ENCODE measurements around the gene ADH1B. TPM values are rescaled to one million over a fixed set of nuclear protein-coding genes. Genes with fewer than 3 reads are reported as not detected.
"Not testable (repeated sequence)": the region's sequence is repeated elsewhere in the genome, so short reads cannot be mapped to it uniquely, and the experiment has no call there.

ADH1B gene
- polyA plus RNA-seq, 1 experiment: 0.04 TPM

DNA sequence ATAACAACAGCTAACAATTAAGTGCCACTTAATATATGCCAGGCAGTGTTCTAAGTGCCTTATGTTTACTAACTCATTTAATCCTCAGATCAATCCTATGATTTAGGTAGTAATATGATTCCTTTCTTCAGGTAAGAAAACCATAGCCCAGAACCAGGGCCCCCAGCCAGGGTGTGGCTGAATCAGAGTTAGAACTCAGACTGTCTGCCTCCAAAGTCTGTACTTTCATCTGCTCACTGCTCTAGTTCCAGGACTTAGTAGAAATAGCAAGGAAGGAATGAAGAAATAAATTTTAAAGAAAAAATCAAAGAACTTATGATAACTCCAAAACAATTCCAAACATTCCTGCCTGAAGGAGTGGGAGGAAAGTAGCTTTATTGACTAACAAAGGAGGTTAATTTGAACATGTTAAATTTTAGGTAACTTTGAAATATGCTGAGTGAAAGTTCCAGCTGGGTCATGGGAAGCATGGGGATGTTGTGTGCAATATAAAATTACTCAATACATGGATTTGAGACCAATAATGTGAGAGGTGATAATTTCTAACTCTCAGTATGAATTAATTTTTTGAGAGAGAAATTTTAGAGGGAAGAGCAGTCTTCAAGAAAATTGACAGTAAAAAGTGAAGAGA is 40.2 kb upstream of the ADH1B start:
- ChIA-PET CTCF (interaction anchor here (0.9 to 1.1 kb wide), 3 partner anchors 8 to 23 kb away, joined by 3 read pairs; no protein-coding TSS in a partner anchor), POLR2A (no interaction called here)
- TF ChIP-seq, protein P1, sequence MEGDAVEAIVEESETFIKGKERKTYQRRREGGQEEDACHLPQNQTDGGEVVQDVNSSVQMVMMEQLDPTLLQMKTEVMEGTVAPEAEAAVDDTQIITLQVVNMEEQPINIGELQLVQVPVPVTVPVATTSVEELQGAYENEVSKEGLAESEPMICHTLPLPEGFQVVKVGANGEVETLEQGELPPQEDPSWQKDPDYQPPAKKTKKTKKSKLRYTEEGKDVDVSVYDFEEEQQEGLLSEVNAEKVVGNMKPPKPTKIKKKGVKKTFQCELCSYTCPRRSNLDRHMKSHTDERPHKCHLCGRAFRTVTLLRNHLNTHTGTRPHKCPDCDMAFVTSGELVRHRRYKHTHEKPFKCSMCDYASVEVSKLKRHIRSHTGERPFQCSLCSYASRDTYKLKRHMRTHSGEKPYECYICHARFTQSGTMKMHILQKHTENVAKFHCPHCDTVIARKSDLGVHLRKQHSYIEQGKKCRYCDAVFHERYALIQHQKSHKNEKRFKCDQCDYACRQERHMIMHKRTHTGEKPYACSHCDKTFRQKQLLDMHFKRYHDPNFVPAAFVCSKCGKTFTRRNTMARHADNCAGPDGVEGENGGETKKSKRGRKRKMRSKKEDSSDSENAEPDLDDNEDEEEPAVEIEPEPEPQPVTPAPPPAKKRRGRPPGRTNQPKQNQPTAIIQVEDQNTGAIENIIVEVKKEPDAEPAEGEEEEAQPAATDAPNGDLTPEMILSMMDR (IDR thresholded peaks at IDR 0.05; ENCODE audit: insufficient read depth, low read depth, low read length): no peak
- no peaks in the 10 kb centered on the region for H3K36me3 ChIP-seq (ENCODE audit: control insufficient read depth, insufficient read depth, low read length)
- DNase-seq (ENCODE audit: low read depth): no peak
- no peak overlapping the region for H3K4me3 ChIP-seq (ENCODE audit: low read depth, low read length)
- H3K27me3 ChIP-seq (ENCODE audit: control insufficient read depth, insufficient read depth, low read length): no peaks in the 10 kb centered on the region

DNA sequence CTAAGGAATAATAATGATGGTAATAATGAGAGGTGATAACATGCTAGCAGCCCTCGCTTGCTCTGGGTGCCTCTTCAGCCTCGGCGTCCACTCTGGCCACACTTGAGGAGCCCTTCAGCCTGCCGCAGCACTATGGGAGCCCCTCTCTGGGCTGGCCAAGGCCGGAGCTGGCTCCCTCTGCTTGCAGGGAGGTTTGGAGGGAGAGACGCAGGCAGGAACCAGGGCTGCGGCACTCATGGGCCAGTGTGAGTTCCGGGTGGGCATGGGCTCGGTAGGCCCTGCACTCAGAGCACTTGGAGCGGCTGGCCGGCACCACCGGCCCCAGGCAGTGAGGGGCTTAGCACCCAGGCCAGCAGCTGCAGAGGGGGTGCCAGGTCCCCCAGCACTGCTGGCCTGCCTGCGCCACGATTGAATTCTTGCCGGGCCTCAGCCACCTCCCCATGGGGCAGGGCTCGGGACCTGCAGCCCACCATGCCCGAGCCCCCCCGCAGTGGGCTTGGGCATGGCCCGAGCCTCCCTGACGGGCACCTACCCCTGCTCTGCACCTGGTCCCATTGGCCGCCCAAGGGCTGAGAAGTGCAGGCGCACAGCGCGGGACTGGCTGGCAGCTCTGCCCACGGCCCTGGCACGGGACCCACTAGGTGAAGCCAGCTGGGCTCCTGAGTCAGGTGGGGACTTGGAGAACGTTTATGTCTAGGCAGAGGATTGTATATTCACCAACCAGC is 38.4 kb upstream of the ADH1B start:
- Histone ChIP-seq H3K36me3 (ENCODE audit: control insufficient read depth, insufficient read depth, low read length) (no peaks in the 10 kb centered on the region), H3K4me3 (ENCODE audit: low read depth, low read length) (no peak overlapping the region), H3K27me3 (ENCODE audit: control insufficient read depth, insufficient read depth, low read length) (no peaks in the 10 kb centered on the region)
- ChIA-PET CTCF (interaction anchor here (0.6 kb wide), 1 partner anchor 27 kb away, joined by 4 read pairs; no protein-coding TSS in a partner anchor), POLR2A (no interaction called here)
- DNase-seq (ENCODE audit: low read depth): no peak
- TF ChIP-seq, protein P1 (IDR thresholded peaks at IDR 0.05; ENCODE audit: insufficient read depth, low read depth, low read length): no peak

DNA sequence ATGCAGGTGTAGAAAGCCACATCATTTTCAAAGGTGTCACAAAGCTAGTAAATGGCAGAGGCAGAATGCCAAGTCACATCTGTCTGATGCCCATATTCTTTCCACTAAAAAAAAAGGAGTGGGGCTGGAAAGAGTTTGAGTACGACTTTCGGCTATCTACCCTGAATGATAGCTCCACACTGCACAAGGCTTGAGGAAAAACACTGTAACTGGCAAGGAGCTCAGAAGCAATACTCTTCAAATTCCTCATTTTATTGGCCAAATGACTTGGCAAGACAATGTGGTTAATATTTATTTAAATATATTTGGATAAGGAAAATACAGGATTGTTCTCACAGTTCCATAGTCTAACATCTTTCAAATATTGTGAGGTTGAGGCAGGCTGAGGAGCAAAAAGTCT is 36.7 kb upstream of the ADH1B start:
- TF ChIP-seq, protein P1 (IDR thresholded peaks at IDR 0.05; ENCODE audit: insufficient read depth, low read depth, low read length): no peak
- Histone ChIP-seq H3K4me3 (ENCODE audit: low read depth, low read length) (no peak overlapping the region), H3K36me3 (ENCODE audit: control insufficient read depth, insufficient read depth, low read length) (no peaks in the 10 kb centered on the region), H3K27me3 (ENCODE audit: control insufficient read depth, insufficient read depth, low read length) (no peaks in the 10 kb centered on the region)
- CTCF ChIA-PET: interaction anchor here (0.8 to 1.1 kb wide), 2 partner anchors 25 to 46 kb away, joined by 3 read pairs; no protein-coding TSS in a partner anchor
- no peak for DNase-seq (ENCODE audit: low read depth)
- POLR2A ChIA-PET: no interaction called here

DNA sequence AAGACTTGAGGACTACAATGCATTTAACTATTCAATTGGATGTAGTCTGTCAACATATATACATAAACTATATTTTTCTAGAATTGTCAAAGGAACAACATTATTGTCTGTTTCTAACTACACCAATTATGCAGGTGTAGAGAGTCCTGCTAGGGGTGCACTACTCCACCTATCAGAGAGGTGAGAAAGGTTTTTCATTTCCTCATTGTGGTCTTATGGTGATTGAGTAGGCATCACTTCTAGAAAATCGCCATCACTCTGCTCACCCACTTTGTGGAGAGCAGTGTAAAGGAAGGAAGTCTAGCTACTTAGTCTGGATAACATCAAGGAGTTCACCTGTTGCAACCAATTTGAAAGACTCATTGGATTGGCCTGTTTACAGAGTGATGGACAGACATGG is 35.8 kb upstream of the ADH1B start:
- no peaks in the 10 kb centered on the region for H3K27me3 ChIP-seq (ENCODE audit: control insufficient read depth, insufficient read depth, low read length)
- DNase-seq (ENCODE audit: low read depth): no peak
- H3K4me3 ChIP-seq (ENCODE audit: low read depth, low read length): no peak overlapping the region
- POLR2A ChIA-PET: no interaction called here
- no peaks in the 10 kb centered on the region for H3K36me3 ChIP-seq (ENCODE audit: control insufficient read depth, insufficient read depth, low read length)
- TF ChIP-seq, protein P1 (IDR thresholded peaks at IDR 0.05; ENCODE audit: insufficient read depth, low read depth, low read length): no peak
- CTCF ChIA-PET: interaction anchor here (1.1 kb wide), 1 partner anchor 47 kb away, joined by 3 read pairs; no protein-coding TSS in a partner anchor

DNA sequence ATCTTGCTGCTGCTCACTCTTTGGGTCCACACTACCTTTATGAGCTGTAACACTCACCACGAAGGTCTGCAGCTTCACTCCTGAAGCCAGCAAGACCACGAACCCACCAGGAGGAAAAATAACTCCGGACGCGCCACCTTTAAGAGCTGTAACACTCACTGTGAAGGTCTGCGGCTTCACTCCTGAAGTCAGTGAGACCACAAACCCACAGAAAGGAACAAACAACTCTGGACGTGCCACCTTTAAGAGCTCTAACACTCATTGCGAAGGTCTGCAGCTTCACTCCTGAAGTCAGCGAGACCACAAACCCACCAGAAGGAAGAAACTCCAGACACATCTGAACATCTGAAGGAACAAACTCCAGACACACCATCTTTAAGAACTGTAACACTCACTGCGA is 34.9 kb upstream of the ADH1B start:
- H3K36me3 ChIP-seq (ENCODE audit: control insufficient read depth, insufficient read depth, low read length); DNase-seq (ENCODE audit: low read depth); H3K4me3 ChIP-seq (ENCODE audit: low read depth, low read length); H3K27me3 ChIP-seq (ENCODE audit: control insufficient read depth, insufficient read depth, low read length); CTCF ChIA-PET; POLR2A ChIA-PET: not testable (repeated sequence)

Measured in BJ (cell line).